Activated CD4-positive, CD25-positive, alpha-beta regulatory T cell (primary cell): Measurements from ENCODE around the gene ADAMTS13.
A peak's percentile ranks its signal among the peaks of the same experiment; 100 is the strongest.
"Not testable (repeated sequence)": the region's sequence is repeated elsewhere in the genome, so short reads cannot be mapped to it uniquely, and the experiment has no call there.

Experiments
- DNase-seq, 4 experiments: peaks; one replicate each; lab custom pipeline; 2025; lab: John Stamatoyannopoulos, UW

Gene ADAMTS13

DNA sequence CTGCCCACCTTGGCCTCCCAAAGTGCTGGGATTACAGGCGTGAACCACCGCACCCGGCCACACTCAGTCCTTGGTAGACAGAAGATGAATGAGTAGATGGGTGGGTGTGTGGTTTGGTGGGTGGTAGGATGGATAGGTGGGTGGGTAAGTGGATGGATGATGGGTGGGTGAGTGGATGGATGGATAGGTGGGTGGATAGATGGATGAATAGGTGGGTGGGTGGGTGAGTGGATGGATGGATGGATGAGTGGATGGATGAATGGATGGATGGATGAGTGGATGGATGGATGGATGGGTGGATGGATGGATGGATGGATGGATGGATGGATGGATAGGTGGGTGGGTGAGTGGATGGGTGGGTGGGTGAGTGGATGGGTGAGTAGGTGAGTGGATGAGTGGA, 29.9 kb upstream of the ADAMTS13 start:
- DNase-seq, result not testable (repeated sequence)

DNA sequence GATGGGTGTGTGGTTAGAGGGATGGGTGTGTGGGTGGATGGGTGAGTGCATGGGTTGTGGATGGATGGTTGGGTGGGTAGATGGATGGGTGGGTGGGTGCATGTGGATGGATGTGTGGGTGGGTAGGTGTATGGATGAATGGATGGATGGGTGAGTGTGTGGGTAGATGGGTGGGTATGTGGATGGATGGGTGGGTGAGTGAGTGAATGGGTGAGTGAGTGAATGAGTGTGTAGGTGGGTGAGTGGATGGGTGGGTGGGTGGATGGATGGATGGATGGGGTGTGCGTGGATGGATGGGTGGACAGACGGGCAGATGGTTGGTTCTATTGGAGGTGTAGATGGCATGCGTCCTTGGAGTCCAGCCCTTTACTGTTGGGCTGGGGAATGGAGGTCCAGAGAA, 28.8 kb upstream of the ADAMTS13 start:
- no peak for DNase-seq

DNA sequence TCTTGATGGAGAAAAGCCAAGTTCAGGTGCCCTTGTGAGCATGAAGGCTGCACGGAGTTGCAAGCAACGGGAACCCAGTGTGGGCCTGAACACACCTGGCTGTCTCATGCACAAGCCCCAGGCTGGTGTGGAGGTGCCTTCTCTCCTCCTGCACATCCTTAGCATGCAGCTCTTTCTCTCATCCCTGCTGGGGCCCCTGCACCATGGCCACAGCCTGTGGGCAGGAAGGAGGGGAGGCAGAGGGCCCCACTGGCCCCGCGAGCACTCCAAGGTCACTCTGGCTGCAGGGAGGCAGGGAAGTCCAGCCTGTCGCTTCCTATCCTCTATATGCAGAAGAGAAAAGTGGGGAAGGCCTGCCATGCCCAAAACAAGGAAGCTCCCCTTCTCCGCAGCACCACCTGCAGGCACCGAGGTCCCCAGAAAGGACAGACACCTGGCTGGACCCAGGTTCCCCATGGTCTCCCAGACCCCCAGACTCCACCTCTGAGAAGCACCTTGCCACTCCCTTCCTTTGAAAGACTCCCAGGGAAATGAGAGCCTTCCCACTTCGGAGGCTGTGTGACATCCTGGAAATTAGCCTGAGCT, 27.4 kb upstream of the ADAMTS13 start:
- no peak for DNase-seq

DNA sequence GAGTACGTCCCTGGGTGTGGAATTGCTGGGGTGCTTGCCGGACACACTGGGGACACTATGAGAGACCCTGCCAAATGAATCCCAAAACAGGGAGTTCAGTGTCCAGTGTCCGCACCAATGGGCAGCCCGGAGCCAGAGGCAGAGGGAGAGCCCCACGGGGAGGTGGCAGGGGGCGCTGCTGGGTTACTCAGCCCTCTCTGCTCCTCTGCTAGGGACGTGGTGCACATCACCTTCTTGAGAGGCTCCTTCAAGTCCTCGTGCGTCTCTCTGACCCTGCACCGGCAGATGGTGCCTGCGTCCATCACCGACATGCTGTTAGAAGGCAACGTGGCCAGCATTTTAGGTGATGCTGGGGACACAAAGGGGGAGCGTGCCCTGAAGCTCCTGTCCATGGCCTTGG, 25.2 kb upstream of the ADAMTS13 start:
- DNase-seq, result no peak

DNA sequence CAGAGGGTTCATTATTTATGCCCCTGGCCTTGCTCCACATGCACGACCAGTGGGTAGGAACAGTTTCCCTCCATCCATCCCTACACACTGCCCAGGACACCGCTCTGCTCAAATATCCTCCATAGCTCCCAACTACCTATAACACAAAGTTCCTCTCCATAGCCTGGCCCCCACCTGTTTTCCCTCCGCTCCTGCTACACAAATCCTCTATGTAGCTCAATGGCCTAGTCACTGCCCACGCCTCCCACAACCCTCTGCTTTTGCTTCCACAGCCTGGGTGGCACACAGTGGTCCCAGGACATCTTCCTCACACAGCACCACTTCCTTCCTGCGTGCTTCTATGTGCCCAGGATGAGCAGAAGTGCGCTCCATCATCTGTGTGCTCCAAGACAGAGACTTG, 24.8 kb upstream of the ADAMTS13 start:
- no peak for DNase-seq

DNA sequence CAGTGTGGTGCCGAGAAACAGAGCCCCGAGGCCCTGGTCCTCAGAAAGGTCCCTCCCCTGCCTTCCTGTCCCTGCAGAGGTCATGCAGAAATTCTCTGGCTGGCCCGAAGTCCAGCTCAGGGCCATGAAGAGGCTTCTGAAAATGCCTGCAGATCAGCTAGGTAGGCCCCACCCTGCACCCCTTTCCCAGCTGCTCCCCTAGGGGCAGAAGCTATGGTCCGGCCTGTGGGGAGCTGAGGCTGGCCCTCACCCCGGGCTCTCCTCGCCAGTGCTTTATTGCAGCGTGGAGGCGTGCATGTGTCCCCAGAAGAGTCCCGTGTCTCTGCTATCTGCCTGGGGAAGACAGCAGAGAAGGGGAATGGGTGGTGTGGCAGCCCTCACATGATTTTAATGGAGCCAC, 24.3 kb upstream of the ADAMTS13 start:
- DNase-seq, result no peak

DNA sequence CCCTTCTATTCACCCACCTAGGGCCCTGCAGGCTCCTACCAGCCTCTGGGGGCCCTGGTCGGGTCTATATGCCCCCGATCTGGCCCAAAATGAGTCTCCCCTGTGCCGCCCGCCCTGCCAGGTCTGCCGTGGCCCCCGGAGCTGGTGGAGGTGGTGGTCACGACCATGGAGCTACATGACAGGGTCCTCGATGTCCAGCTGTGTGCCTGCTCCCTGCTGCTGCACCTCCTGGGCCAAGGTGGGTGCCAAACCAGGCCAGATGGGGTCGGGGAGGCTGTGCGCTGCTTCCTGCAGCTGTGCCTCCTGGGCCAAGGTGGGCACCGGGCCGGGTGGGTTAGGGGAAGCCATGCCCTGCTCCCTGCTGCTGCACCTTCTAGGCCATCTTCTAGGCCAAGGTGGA, 21.9 kb upstream of the ADAMTS13 start:
- DNase-seq, result no peak

DNA sequence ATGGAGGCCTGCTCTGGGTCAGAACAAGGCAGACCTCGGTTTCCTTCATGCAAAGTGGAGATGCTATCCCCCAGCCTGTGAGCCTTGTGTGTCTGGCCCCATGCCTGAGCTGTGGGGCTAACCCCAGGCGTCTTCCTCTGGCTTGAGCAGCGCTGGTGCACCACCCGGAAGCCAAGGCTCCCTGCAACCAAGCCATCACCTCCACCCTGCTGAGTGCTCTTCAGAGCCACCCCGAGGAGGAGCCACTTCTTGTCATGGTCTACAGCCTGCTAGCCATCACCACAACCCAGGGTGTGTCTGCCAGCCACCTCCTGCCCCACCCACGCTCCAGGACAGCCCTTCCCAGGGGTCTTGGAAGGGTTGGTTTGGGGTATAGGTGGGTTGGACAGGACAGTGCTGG, 20.6 kb upstream of the ADAMTS13 start:
- no peak for DNase-seq

DNA sequence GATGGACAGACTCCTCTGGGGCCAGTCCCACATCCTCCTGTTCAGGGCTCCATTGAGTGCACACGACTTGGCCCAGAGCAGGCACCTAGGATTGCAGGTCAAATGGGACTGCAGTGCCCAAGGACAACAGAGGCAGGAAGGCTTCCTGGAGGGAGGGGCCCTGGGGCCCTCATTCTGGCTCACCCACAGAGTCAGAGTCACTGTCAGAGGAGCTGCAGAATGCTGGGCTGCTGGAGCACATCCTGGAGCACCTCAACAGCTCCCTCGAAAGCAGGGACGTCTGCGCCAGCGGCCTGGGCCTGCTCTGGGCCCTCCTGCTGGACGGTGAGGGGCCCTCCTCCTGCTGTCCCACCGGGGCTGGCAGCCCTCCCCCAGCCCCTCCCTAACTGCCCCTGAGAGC, 19.5 kb upstream of the ADAMTS13 start:
- no peak for DNase-seq

DNA sequence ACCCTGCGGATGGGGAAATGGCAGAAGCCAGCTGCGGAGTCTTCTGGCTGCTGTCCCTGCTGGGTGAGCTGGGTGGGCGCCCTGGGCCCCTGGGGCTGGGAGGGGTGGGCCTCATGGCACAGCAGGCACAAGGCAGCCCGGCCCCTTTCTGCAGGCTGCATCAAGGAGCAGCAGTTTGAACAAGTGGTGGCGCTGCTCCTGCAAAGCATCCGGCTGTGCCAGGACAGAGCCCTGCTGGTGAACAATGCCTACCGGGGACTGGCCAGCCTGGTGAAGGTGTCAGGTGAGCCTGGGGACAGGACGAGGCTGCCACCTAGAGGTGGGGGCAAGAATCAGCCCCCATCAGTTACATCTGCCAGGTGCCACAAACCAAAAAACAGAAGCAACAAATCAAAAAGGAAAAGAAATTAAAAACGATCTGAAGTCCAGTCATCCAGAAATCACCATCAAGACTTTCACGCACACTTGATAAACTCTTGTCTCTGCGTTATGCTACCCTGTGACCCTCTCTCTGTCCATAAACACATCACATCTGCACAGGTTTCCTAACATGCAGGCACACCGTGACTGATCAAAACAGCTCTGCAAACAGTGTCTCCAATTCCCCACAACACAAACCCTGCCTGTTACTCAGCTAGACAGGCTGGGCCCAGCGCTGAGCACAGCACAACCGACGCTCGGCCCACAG, 18.3 kb upstream of the ADAMTS13 start:
- DNase-seq, result peak; percentile 9 to 53 (median 40)

DNA sequence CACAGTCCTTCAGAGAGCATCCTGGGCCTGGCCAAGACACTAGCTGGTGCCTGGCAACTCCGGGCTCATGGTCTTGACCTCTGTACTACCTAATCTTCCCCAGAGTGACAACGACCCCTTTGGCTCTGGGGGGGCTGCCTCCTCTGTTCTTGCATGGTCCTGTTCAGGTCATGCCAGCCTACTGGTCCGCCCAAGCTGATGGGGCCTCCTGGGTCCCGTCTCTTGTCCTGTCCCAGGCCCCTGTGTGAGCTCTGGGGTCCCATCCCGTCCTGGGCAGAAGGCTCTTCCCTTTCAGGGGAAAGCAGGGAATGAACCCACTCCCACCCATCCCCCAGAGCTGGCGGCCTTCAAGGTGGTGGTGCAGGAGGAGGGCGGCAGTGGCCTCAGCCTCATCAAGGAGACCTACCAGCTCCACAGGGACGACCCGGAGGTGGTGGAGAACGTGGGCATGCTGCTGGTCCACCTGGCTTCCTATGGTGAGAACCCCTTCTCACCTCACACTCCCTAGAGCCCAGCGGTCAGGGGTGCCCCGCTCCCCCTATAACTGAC, 17.6 kb upstream of the ADAMTS13 start:
- DNase-seq, result no peak

DNA sequence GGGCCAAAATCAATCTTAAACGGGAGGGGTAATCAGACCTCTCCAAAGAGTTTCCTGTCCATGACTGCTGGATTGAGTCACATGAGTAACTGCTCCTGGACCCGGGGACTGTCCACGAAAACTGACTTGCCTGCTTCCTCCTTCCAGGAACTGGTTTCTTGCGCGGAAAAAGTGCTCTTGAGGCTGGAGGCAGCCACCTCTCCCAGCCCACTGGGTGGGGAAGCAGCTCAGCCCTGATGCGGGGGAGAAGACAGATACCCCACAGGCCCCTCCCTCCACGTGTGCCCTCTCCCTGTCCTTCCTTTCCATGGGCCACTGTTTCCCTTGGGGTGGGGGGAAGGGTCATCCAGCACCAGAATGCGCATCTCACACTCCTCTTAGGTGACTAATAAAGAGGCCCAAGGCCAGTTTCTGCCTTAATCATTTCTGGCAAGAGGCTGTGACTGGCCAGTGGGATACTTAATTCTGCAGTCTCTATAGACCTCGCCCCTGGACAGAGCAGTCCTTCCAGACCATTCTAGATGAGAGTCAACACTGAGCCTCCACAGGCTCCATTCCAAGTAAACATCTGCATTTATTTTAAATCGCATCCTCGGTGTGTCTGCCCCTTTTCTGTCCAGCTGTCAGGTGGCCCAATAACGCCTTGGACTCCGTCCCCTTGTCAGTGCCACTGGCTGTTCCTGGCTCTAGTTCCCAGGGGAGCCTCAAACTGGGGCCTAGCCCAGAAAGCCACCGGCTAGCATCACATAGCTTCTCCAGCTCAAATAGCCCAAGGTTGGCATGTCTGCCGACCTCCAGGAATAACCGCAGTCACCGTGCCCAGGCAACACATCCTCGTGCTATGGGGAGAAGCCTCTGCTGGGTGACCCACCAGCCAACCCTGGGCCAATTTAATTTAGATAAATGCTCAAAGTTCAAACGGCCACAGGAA, 16.4 kb upstream of the ADAMTS13 start:
- no peak for DNase-seq

DNA sequence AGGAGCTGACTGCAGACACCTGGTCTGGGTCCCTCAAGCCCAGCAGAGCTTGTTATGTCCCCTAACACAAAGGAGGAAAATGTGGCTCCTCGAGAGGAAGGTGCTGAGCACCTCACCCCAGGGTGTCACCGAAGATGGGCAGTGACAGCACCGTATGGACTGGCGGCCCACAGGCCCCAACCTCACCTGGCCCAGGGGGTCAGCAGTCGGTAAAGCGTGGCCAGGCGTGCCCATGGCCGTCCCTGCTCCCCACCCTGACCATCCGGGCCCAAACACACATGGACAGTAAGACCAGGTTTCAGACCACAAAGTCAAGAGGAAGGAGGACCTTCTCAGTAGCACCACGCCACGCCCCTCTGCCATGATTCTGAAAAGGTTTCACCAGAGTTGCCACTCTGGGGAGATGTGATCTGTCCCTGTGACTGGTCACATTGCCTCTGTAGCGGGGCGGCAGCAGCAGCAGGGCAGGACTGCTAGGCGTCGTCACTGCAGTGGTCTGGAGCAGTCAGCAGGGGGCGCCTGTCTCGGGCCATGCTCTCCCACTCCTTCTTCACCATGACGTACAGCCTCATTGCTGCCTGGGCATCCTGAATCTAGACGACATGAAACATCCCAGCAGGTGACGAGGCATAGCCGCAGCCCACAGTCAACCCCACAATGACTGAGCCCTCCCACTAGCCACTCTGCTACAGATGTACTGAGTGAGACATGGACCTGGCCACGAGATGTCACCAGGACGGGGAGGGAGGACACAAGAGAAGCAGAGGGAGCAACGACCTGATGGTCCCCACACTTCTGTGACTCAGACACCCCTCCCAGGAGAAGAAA, 15.5 kb upstream of the ADAMTS13 start:
- DNase-seq, result peak; percentile 47 to 67 (median 56)

DNA sequence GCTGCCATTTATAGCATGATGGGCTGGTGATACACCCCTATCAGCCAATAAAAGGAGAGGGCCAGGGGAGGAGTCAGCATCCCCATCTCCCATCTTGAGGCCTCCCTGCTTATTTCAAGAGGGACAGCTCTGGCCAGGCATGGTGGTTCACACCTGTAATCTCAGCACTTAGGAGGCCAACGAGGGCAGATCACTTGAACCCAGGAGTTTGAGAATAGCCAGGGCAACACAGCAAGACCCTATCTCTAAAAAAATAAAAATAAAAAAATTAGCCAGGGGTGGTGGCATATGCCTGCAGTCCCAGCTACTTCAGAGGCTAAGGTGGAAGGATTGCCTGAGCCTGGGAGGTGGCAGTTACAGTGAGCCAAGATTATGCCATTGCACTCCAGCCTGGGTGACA, 14.1 kb upstream of the ADAMTS13 start:
- no peak for DNase-seq

DNA sequence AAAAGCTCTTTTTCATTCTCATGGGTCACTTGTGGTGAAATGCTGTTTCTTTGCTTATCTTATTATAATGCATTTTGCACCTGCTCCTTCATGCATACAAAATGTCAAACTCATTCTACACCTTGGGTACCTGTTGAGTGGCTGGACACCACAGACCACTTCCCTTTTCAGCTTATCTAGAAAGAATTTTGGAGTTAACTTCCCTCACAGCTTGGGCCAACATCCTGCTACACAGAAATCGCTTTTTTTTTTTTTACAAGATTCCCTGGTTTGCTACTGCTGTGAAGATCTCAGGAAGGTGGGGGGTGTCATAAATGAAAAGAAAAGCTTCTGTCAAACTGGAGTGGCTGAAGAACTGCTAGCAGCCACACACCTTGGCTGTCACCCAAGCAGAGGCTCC, 7.0 kb upstream of the ADAMTS13 start:
- no peak for DNase-seq

DNA sequence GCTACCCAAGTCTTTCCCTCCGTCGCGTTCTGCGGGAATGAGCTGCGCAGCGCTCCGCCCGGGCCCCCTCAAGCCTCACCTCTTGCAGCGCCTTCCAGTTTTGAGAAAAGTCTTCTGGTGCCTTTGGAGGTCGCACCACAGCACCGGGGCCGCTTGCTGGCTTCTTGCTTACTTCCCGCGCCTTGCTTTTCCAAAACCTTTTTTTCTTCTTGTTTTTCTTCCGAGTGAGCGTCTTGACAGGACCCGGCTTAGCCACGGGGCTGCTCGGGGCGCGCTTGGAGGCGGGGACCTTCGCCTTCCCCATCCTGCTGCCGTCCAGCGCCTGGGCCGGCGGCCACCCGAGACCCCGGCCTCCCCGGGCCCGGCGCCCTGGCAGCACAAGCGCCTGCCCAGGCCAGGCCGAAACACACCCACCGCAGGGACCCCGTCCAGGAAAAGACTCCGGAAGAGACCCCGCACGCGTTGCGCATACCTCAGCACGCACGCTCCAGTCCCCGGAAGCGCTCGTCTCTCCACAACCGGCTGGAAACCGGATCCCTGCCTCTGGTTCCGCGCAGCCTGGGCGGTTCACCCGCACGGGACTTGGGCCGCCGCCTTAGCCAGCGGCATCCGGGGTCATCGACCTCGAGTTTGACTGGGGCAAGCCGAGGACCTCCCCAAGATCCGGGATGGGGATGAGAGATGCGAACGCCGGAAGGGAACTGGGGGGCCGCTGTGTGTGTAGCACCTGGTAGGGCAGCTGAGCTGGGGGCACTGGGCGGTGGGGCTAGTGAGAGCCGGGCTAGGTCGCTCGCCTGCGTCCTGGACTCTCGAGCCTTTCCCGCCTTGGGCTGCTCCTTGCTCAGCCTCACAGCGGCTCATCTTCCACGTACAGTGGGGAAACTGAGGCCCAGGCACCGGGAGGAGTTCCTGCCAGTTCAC, 4.4 kb upstream of the ADAMTS13 start, which contains the start of gene REXO4:
Gene REXO4 (minus strand): TSS at position 470 of the 921 bp plus-strand sequence. CDS start 166 bp downstream, at position 304.
- peak; percentile 66 to 76 (median 70) for DNase-seq

DNA sequence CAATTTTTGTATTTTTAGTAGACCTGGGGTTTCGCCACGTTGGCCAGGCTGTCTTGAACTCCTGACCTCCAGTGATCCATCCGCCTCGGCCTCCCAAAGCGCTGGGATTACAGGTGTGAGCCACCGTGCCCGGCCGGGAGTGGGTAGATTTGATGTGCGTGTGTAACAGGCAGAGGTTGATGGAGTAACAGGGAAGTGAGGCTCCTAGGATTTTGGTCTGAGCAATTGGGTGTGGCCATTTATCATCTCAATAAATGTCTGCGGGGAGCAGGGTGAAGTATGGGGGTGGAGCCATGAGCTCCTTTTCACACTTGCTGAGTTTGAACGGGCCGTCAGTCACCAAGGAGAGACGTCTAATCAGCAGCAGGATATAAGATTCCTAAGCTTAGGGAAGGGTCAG, 3.2 kb upstream of the ADAMTS13 start:
- no peak for DNase-seq

DNA sequence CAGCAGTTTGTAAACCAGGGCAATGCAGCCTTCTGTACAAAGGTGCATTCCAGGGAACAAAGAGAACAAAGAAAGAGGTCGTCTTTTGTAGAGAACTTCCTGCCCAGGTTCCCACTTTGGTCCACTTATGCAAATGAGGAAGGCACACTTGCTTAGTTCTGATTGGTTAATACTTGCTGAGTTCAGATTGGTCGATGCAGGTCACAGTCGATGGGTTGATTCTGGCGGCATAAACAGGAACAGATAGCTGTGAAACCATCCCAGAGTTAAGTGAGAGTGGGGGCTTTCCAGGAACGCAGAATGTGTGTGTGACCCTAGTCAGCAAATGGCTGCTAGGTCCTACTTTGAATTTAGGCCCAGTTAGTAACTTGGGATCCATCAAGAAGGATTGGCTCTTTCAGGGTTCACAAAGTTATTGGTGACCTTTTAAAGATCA, 1.8 kb upstream of the ADAMTS13 start:
- no peak for DNase-seq

DNA sequence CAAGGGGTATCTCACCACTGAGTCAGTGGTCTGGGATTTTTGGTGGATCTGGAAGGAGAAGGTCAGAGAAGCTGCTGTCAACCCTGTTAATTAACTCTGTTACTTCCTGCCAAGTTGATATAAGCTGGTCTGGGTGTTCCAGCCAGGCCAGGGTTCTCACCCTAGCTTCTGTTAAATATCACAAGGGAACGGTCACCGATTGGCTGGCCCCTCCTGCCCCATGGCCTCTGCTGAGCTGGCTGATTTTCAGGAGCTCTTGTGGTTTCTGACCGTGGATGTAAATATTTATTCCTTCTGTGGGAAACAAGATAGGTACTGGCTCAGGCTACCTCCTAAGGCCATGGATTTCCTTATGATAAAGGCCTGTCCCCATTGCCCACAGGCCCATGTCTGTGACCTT, 1.0 kb downstream of the ADAMTS13 start:
- no peak for DNase-seq

DNA sequence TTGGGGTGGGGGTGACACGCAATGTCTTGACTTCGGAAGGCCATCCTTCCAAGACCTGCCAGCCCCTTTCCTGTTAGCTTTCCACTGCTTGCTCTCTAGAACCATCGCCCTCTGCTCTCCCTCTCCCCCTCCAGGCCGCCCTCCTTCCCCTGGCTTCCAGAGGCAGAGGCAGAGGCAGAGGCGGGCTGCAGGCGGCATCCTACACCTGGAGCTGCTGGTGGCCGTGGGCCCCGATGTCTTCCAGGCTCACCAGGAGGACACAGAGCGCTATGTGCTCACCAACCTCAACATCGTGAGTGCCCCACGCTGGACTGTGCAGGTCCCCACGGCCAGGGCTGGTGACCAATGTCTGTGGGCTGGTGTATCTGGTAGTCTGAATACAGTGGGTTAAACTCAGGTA, 2.0 kb downstream of the ADAMTS13 start:
- DNase-seq, result no peak
